ENCODE measurements around the gene EVI2B.
"Not testable (repeated sequence)": the region's sequence is repeated elsewhere in the genome, so short reads cannot be mapped to it uniquely, and the experiment has no call there.

Gene EVI2B

DNA sequence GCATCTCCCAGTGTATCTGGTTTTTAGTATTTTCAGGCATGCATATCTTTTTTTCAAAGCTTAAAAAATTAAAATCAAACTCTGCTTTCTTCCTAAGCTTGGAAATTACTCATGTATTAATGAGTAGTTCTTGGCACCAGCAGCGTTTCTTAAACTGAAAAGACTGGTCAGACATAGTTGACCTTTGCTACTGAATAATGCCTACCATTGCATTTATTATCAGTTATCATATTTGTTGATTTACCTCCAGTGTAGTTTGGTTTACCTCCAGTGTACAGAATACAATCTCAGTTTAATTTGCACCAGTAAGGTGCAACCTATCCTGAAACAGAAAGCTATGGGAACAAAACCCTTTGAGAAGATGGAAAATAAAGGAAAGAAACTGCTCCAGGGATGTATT lies 42.1 kb upstream of the EVI2B start:
- TF ChIP-seq EZH2phosphoT487 (IDR thresholded peaks at IDR 0.05; ENCODE audit: borderline replicate concordance, low read length) = no peak
- TF ChIP-seq, protein P1, sequence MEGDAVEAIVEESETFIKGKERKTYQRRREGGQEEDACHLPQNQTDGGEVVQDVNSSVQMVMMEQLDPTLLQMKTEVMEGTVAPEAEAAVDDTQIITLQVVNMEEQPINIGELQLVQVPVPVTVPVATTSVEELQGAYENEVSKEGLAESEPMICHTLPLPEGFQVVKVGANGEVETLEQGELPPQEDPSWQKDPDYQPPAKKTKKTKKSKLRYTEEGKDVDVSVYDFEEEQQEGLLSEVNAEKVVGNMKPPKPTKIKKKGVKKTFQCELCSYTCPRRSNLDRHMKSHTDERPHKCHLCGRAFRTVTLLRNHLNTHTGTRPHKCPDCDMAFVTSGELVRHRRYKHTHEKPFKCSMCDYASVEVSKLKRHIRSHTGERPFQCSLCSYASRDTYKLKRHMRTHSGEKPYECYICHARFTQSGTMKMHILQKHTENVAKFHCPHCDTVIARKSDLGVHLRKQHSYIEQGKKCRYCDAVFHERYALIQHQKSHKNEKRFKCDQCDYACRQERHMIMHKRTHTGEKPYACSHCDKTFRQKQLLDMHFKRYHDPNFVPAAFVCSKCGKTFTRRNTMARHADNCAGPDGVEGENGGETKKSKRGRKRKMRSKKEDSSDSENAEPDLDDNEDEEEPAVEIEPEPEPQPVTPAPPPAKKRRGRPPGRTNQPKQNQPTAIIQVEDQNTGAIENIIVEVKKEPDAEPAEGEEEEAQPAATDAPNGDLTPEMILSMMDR (IDR thresholded peaks at IDR 0.05; ENCODE audit: low read depth, low read length, poor library complexity, severe bottlenecking) = no peak
- no peaks in the 10 kb centered on the region for H3K4me1 ChIP-seq (ENCODE audit: control insufficient read depth, low read length)
- peaks cover 85% of the 10 kb centered on the region for H3K36me3 ChIP-seq (ENCODE audit: control insufficient read depth, low read length)
- H3K4me2 ChIP-seq (ENCODE audit: low read length) = no peak overlapping the region
- no peaks in the 10 kb centered on the region for H3K27me3 ChIP-seq (ENCODE audit: control insufficient read depth, low read length)
- H3F3A ChIP-seq (ENCODE audit: control insufficient read depth, insufficient read depth) = no peaks in the 10 kb centered on the region
- no peaks in the 10 kb centered on the region for H3K79me2 ChIP-seq (ENCODE audit: control insufficient read depth, low read length)
- H3K27ac ChIP-seq (ENCODE audit: low read depth, low read length) = no peak overlapping the region
- no peaks in the 10 kb centered on the region for H4K20me1 ChIP-seq (ENCODE audit: control insufficient read depth, insufficient read depth, low read depth, low read length)
- H3K9me3 ChIP-seq (ENCODE audit: control insufficient read depth, insufficient read depth, low read length) = no peaks in the 10 kb centered on the region
- no peaks in the 10 kb centered on the region for H3K9me2 ChIP-seq (replicated peaks; ENCODE audit: control insufficient read depth, low read length)
- no peak overlapping the region for H3K4me3 ChIP-seq (ENCODE audit: low read length)

DNA sequence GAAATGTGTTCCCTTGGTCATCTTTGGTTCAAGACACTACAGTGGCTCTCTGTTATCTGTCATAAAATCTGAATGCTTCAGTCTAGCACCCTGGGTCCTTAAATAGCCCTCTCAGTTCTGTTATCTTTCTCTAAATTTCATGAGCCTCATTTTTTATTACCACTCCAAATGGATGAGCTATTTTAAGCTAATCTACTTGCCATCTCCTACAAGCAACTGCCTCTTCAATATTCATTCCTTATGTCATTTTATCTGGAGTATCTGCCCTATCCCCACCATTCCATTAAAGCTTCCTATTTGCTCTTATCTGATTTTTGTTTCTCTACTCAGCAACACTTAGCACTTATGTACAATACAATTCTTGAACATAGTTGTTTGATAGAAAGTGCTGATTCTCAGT lies 35.6 kb upstream of the EVI2B start:
- Histone ChIP-seq H3K4me1 (ENCODE audit: control insufficient read depth, low read length) (no peaks in the 10 kb centered on the region), H3K4me2 (ENCODE audit: low read length) (no peak overlapping the region), H3K27me3 (ENCODE audit: control insufficient read depth, low read length) (no peaks in the 10 kb centered on the region), H3K4me3 (ENCODE audit: low read length) (no peak overlapping the region), H3K9me3 (ENCODE audit: control insufficient read depth, insufficient read depth, low read length) (no peaks in the 10 kb centered on the region), H3K27ac (ENCODE audit: low read depth, low read length) (no peak overlapping the region), H3F3A (ENCODE audit: control insufficient read depth, insufficient read depth) (0 out of 2 replicates have a peak, but pooled peaks cover 3% of the 10 kb centered on the region), H3K79me2 (ENCODE audit: control insufficient read depth, low read length) (no peaks in the 10 kb centered on the region), H3K9me2 (replicated peaks; ENCODE audit: control insufficient read depth, low read length) (no peaks in the 10 kb centered on the region), H3K36me3 (ENCODE audit: control insufficient read depth, low read length) (peaks cover 49% of the 10 kb centered on the region), H4K20me1 (ENCODE audit: control insufficient read depth, insufficient read depth, low read depth, low read length) (no peaks in the 10 kb centered on the region)
- TF ChIP-seq, protein P1 (IDR thresholded peaks at IDR 0.05; ENCODE audit: low read depth, low read length, poor library complexity, severe bottlenecking) = no peak
- TF ChIP-seq EZH2phosphoT487 (IDR thresholded peaks at IDR 0.05; ENCODE audit: borderline replicate concordance, low read length) = no peak

DNA sequence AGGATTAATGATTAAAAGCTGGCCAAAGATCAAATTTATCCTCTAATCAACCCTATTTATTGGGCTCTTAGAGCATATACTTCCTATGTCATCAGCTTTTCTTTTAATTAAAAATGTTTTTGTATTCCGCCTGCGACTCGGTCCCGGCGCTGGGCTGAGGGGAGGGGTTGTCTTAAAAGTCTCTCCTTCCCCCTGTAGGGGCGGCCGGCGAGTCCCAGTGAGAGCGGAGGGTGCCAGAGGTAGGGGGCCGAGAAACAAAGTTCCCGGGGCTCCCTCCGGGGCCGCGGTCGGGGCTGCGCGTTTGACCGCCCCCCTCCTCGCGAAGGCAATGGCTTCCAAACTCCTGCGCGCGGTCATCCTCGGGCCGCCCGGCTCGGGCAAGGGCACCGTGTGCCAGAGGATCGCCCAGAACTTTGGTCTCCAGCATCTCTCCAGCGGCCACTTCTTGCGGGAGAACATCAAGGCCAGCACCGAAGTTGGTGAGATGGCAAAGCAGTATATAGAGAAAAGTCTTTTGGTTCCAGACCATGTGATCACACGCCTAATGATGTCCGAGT lies 31.4 kb upstream of the EVI2B start:
- not testable (repeated sequence) for H3K4me2 ChIP-seq (ENCODE audit: low read length); H3K9me3 ChIP-seq (ENCODE audit: control insufficient read depth, insufficient read depth, low read length); H3K79me2 ChIP-seq (ENCODE audit: control insufficient read depth, low read length); H3K27ac ChIP-seq (ENCODE audit: low read depth, low read length); H4K20me1 ChIP-seq (ENCODE audit: control insufficient read depth, insufficient read depth, low read depth, low read length); H3F3A ChIP-seq (ENCODE audit: control insufficient read depth, insufficient read depth); H3K27me3 ChIP-seq (ENCODE audit: control insufficient read depth, low read length); H3K4me1 ChIP-seq (ENCODE audit: control insufficient read depth, low read length); H3K4me3 ChIP-seq (ENCODE audit: low read length); H3K9me2 ChIP-seq (replicated peaks; ENCODE audit: control insufficient read depth, low read length)
- H3K36me3 ChIP-seq (ENCODE audit: control insufficient read depth, low read length) = peaks cover 46% of the 10 kb centered on the region

GRCh38 chr17:31339906-31340661 lies 26.2 kb upstream of the EVI2B start:
- H3K9me2 ChIP-seq (replicated peaks; ENCODE audit: control insufficient read depth, low read length) = no peaks in the 10 kb centered on the region
- no peak overlapping the region for H3K27ac ChIP-seq (ENCODE audit: low read depth, low read length)
- no peak for TF ChIP-seq EZH2phosphoT487 (IDR thresholded peaks at IDR 0.05; ENCODE audit: borderline replicate concordance, low read length)
- TF ChIP-seq, protein P1 (IDR thresholded peaks at IDR 0.05; ENCODE audit: low read depth, low read length, poor library complexity, severe bottlenecking) = no peak
- H3K4me1 ChIP-seq (ENCODE audit: control insufficient read depth, low read length) = no peaks in the 10 kb centered on the region
- no peak overlapping the region for H3K4me3 ChIP-seq (ENCODE audit: low read length)
- no peaks in the 10 kb centered on the region for H3K79me2 ChIP-seq (ENCODE audit: control insufficient read depth, low read length)
- H3K27me3 ChIP-seq (ENCODE audit: control insufficient read depth, low read length) = no peaks in the 10 kb centered on the region
- H3K4me2 ChIP-seq (ENCODE audit: low read length) = no peak overlapping the region
- H3K9me3 ChIP-seq (ENCODE audit: control insufficient read depth, insufficient read depth, low read length) = no peaks in the 10 kb centered on the region
- H4K20me1 ChIP-seq (ENCODE audit: control insufficient read depth, insufficient read depth, low read depth, low read length) = no peaks in the 10 kb centered on the region
- H3F3A ChIP-seq (ENCODE audit: control insufficient read depth, insufficient read depth) = no peaks in the 10 kb centered on the region
- peaks cover 52% of the 10 kb centered on the region for H3K36me3 ChIP-seq (ENCODE audit: control insufficient read depth, low read length)

All from DOHH2 (cell line).